HG02588 (cell line): Measurements from ENCODE around the gene KCP.

ENCODE experiments used
- ATAC-seq: cut with Tn5 transposase; IDR thresholded peaks from one replicate; pipeline ENCODE4 v1.9.1; 2021; ENCODE audit warnings: mild to moderate bottlenecking, moderate library complexity; ENCODE audit not compliant: unreplicated experiment

Gene KCP

GRCh38 chr7:128842674-128843641 lies 67.6 kb downstream of the KCP start:
- no peak for ATAC-seq

- ATAC-seq, result no peak
Observed at GRCh38 chr7:128841921-128842673, 68.4 kb downstream of the KCP start.

- ATAC-seq, result no peak
Observed at GRCh38 chr7:128841171-128841690, 69.3 kb downstream of the KCP start.

- no peak for ATAC-seq
Observed at GRCh38 chr7:128840326-128841170, 70.0 kb downstream of the KCP start.

- ATAC-seq, result no peak
Observed at GRCh38 chr7:128839751-128840177, 70.7 kb downstream of the KCP start.

- ATAC-seq, result no peak
Observed at GRCh38 chr7:128838981-128839731, 71.4 kb downstream of the KCP start.

GRCh38 chr7:128838109-128838779 lies 72.3 kb downstream of the KCP start:
- no peak for ATAC-seq

- ATAC-seq, result no peak
Observed at GRCh38 chr7:128837521-128837921, 73.0 kb downstream of the KCP start.

GRCh38 chr7:128836729-128837348 lies 73.7 kb downstream of the KCP start:
- ATAC-seq, result no peak

- no peak for ATAC-seq
Observed at GRCh38 chr7:128835790-128836641, 74.5 kb downstream of the KCP start.

- ATAC-seq, result no peak
Observed at GRCh38 chr7:128835231-128835751, 75.2 kb downstream of the KCP start.

- no peak for ATAC-seq
Observed at GRCh38 chr7:128833946-128834325, 76.6 kb downstream of the KCP start.

- no peak for ATAC-seq
Observed at GRCh38 chr7:128833148-128833945, 77.2 kb downstream of the KCP start.

- ATAC-seq, result no peak
Observed at GRCh38 chr7:128832880-128833147, 77.7 kb downstream of the KCP start.

GRCh38 chr7:128831994-128832879 lies 78.3 kb downstream of the KCP start:
- no peak for ATAC-seq
